Endometrial microvascular endothelial cells (primary cell): Measurements from ENCODE around the gene ST6GALNAC4. TPM values are rescaled to one million over a fixed set of nuclear protein-coding genes. Genes with fewer than 3 reads are reported as not detected.

Source experiments
- in situ Hi-C: cut with HindIII; loops from 2 replicates; pipeline ENCODE4 v1.10.0; 2017; ENCODE audit warnings: low sequenced_read_pairs, low pct_unique_long_range_greater_than_20kb; ENCODE audit errors: inconsistent ontology term
- total RNA-seq: library from RNA; depleted of rRNA; stranded (reverse); fragments of >200 nt; gene quantifications from one replicate; pipeline ENCODE4 v1.2.3, GENCODE V29; 2015; ENCODE audit errors: inconsistent ontology term

Gene ST6GALNAC4
- total RNA-seq, 1 donor from 2014 or later, result 107 TPM

- in situ Hi-C loops, result loop anchor here (25.0 kb wide), 1 partner anchor 188 kb away; no protein-coding TSS in a partner anchor
Measured at GRCh38 chr9:127949827-127950512, 33.1 kb upstream of the ST6GALNAC4 start.

GRCh38 chr9:127947841-127948710, 31.2 kb upstream of the ST6GALNAC4 start:
- in situ Hi-C loops, result loop anchor here (25.0 kb wide), 1 partner anchor 186 kb away; no protein-coding TSS in a partner anchor

GRCh38 chr9:127946728-127947127, 29.9 kb upstream of the ST6GALNAC4 start:
- in situ Hi-C loops, result loop anchor here (25.0 kb wide), 1 partner anchor 184 kb away; no protein-coding TSS in a partner anchor

GRCh38 chr9:127945942-127946341, 29.1 kb upstream of the ST6GALNAC4 start:
- in situ Hi-C loops, result loop anchor here (25.0 kb wide), 1 partner anchor 184 kb away; no protein-coding TSS in a partner anchor

GRCh38 chr9:127945338-127945737, 28.5 kb upstream of the ST6GALNAC4 start:
- in situ Hi-C loops, result loop anchor here (25.0 kb wide), 1 partner anchor 183 kb away; no protein-coding TSS in a partner anchor

- in situ Hi-C loops, result loop anchor here (25.0 kb wide), 1 partner anchor 182 kb away; no protein-coding TSS in a partner anchor
Measured at GRCh38 chr9:127944586-127945218, 27.9 kb upstream of the ST6GALNAC4 start.

- in situ Hi-C loops, result loop anchor here (25.0 kb wide), 1 partner anchor 181 kb away; no protein-coding TSS in a partner anchor
Measured at GRCh38 chr9:127943731-127944144, 26.9 kb upstream of the ST6GALNAC4 start.

- in situ Hi-C loops, result loop anchor here (25.0 kb wide), 1 partner anchor 181 kb away; no protein-coding TSS in a partner anchor
Measured at GRCh38 chr9:127943011-127943662, 26.3 kb upstream of the ST6GALNAC4 start.

GRCh38 chr9:127942216-127943010, 25.6 kb upstream of the ST6GALNAC4 start:
- in situ Hi-C loops, result loop anchor here (25.0 kb wide), 1 partner anchor 180 kb away; no protein-coding TSS in a partner anchor

- in situ Hi-C loops, result loop anchor here (25.0 kb wide), 1 partner anchor 180 kb away; no protein-coding TSS in a partner anchor
Measured at GRCh38 chr9:127941961-127942215, 25.0 kb upstream of the ST6GALNAC4 start.

GRCh38 chr9:127941062-127941960, 24.5 kb upstream of the ST6GALNAC4 start:
- in situ Hi-C loops, result loop anchor here (25.0 kb wide), 1 partner anchor 179 kb away; no protein-coding TSS in a partner anchor

- in situ Hi-C loops, result loop anchor here (25.0 kb wide), 1 partner anchor 178 kb away; no protein-coding TSS in a partner anchor
Measured at GRCh38 chr9:127940593-127940992, 23.8 kb upstream of the ST6GALNAC4 start.

- in situ Hi-C loops, result loop anchor here (25.0 kb wide), 1 partner anchor 176 kb away; no protein-coding TSS in a partner anchor
Measured at GRCh38 chr9:127938298-127938690, 21.5 kb upstream of the ST6GALNAC4 start.

GRCh38 chr9:127937388-127938297, 20.8 kb upstream of the ST6GALNAC4 start, which contains the start of gene DPM2:
TSS of gene DPM2 (minus strand) at chr9:127937854. CDS start at chr9:127937820, 34 bp downstream.
- in situ Hi-C loops, result loop anchor here (25.0 kb wide), 1 partner anchor 175 kb away; no protein-coding TSS in a partner anchor

- in situ Hi-C loops, result loop anchor here (25.0 kb wide), 1 partner anchor 175 kb away; no protein-coding TSS in a partner anchor
Measured at GRCh38 chr9:127937056-127937387, 20.2 kb upstream of the ST6GALNAC4 start.
